ENCODE data around the gene MOGAT1. TPM values are rescaled to one million over a fixed set of nuclear protein-coding genes. Genes with fewer than 3 reads are reported as not detected.

Gene MOGAT1
- total RNA-seq, 4 donors from 2014 or later: not detected

GRCh38 chr2:222738312-222738711 is 66.9 kb downstream of the MOGAT1 start:
- TF ChIP-seq, protein P1, sequence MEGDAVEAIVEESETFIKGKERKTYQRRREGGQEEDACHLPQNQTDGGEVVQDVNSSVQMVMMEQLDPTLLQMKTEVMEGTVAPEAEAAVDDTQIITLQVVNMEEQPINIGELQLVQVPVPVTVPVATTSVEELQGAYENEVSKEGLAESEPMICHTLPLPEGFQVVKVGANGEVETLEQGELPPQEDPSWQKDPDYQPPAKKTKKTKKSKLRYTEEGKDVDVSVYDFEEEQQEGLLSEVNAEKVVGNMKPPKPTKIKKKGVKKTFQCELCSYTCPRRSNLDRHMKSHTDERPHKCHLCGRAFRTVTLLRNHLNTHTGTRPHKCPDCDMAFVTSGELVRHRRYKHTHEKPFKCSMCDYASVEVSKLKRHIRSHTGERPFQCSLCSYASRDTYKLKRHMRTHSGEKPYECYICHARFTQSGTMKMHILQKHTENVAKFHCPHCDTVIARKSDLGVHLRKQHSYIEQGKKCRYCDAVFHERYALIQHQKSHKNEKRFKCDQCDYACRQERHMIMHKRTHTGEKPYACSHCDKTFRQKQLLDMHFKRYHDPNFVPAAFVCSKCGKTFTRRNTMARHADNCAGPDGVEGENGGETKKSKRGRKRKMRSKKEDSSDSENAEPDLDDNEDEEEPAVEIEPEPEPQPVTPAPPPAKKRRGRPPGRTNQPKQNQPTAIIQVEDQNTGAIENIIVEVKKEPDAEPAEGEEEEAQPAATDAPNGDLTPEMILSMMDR (IDR thresholded peaks at IDR 0.05): no peak
- TF ChIP-seq POLR2A (IDR thresholded peaks at IDR 0.05): no peak
- Histone ChIP-seq H3K36me3 (no peaks in the 10 kb centered on the region), H3K4me1 (no peaks in the 10 kb centered on the region), H3K27ac (no peak overlapping the region), H3K27me3 (no peaks in the 10 kb centered on the region), H3K4me3 (no peak overlapping the region), H3K9me3 (no peaks in the 10 kb centered on the region)
- no peak for DNase-seq

- no peak for DNase-seq
- H3K27me3 ChIP-seq: no peaks in the 10 kb centered on the region
These were observed 67.4 kb downstream of the MOGAT1 start for GRCh38 chr2:222738809-222739208.

GRCh38 chr2:222739939-222740338 is 68.5 kb downstream of the MOGAT1 start:
- H3K4me3 ChIP-seq: no peak overlapping the region
- no peak overlapping the region for H3K27ac ChIP-seq
- no peaks in the 10 kb centered on the region for H3K4me1 ChIP-seq
- no peak for DNase-seq
- no peak for TF ChIP-seq POLR2A (IDR thresholded peaks at IDR 0.05)
- TF ChIP-seq, protein P1 (IDR thresholded peaks at IDR 0.05): no peak
- H3K36me3 ChIP-seq: no peaks in the 10 kb centered on the region
- no peaks in the 10 kb centered on the region for H3K9me3 ChIP-seq
- H3K27me3 ChIP-seq: no peaks in the 10 kb centered on the region

More at GRCh38 chr2:222738809-222739208, 67.4 kb downstream of the MOGAT1 start:
- Histone ChIP-seq H3K4me3 (no peak overlapping the region), H3K27ac (no peak overlapping the region), H3K9me3 (no peaks in the 10 kb centered on the region), H3K4me1 (no peaks in the 10 kb centered on the region), H3K36me3 (no peaks in the 10 kb centered on the region)
- no peak for TF ChIP-seq POLR2A (IDR thresholded peaks at IDR 0.05)
- TF ChIP-seq, protein P1 (IDR thresholded peaks at IDR 0.05): no peak

DNA sequence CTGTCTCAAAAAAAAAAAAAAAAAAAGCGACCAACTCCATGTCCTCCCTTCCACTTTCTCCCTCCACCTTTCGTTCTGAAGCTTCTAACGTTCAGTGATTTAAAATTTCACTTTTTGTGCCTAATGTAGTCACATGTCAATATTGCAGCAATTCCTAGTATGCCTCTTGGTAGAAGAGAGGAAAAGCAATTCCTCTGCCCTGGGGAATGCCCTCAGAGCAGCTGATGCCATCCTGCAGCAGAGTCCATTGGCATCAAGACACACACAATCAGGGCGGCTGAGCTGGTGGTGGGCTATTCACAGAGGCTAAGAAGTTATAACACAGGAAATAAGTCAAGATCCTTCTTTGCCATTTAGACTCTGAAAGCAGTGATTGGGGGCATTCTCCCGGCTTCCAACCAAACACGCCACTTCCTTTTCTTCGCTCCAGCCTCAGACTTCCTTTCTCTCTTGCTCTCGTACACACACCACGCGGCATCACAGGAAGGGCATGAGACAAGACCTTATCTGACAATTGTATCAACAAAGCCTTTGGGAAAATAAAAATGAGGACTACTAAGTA is 71.9 kb downstream of the MOGAT1 start:
- TF ChIP-seq, protein P1 (IDR thresholded peaks at IDR 0.05): no peak
- no peak for TF ChIP-seq POLR2A (IDR thresholded peaks at IDR 0.05)
- peak in 1 of 3 donors; percentile 49 for DNase-seq

GRCh38 chr2:222745836-222746559 is 74.5 kb downstream of the MOGAT1 start:
- H3K27me3 ChIP-seq: no peaks in the 10 kb centered on the region
- H3K27ac ChIP-seq: peak overlapping the region in 1 of 4 donors; percentile 8
- H3K9me3 ChIP-seq: no peaks in the 10 kb centered on the region
- no peak for DNase-seq
- no peaks in the 10 kb centered on the region for H3K36me3 ChIP-seq
- H3K4me3 ChIP-seq: no peak overlapping the region
- no peaks in the 10 kb centered on the region for H3K4me1 ChIP-seq
- TF ChIP-seq, protein P1 (IDR thresholded peaks at IDR 0.05): no peak
- no peak for TF ChIP-seq POLR2A (IDR thresholded peaks at IDR 0.05)

More for the DNA sequence above, 71.9 kb downstream of the MOGAT1 start:
- H3K4me1 ChIP-seq: no peaks in the 10 kb centered on the region
- no peaks in the 10 kb centered on the region for H3K27me3 ChIP-seq
- no peaks in the 10 kb centered on the region for H3K36me3 ChIP-seq
- no peak overlapping the region for H3K4me3 ChIP-seq
- H3K27ac ChIP-seq: no peak overlapping the region
- H3K9me3 ChIP-seq: no peaks in the 10 kb centered on the region

All from Peyer's patch (tissue), 4 donors.